Upper lobe of right lung (tissue), 1 donor: ENCODE data around the gene FRZB. TPM values are rescaled to one million over a fixed set of nuclear protein-coding genes. Genes with fewer than 3 reads are reported as not detected.
A peak's percentile ranks its signal among the peaks of the same experiment; 100 is the strongest.

Source experiments
- ATAC-seq: fragments of 200-7000 bp; cut with Tn5 transposase; one replicate; pipeline ENCODE4 v1.9.1; 2020; ENCODE audit warnings: mild to moderate bottlenecking, moderate library complexity
- DNase-seq: peaks from one replicate; pipeline ENCODE4 v3.0.0-alpha.2; 2020
- H3K27ac ChIP-seq: fragments of 200-600 bp; one replicate; pipeline ENCODE4 v1.8.0; 2022
- H3K27me3 ChIP-seq: fragments of 200-600 bp; one replicate; pipeline ENCODE4 v1.8.0; 2022; ENCODE audit warnings: mild to moderate bottlenecking
- H3K36me3 ChIP-seq: fragments of 200-600 bp; one replicate; pipeline ENCODE4 v1.8.0; 2022
- H3K4me1 ChIP-seq: fragments of 200-600 bp; one replicate; pipeline ENCODE4 v1.8.0; 2022
- H3K4me3 ChIP-seq: fragments of 200-600 bp; one replicate; pipeline ENCODE4 v1.8.0; 2022; ENCODE audit warnings: mild to moderate bottlenecking
- H3K9me3 ChIP-seq: fragments of 200-600 bp; one replicate; pipeline ENCODE4 v1.8.0; 2022
- CTCF ChIP-seq: fragments of 200-600 bp; IDR thresholded peaks from one replicate; pipeline ENCODE4 v1.8.0; 2022; ENCODE audit warnings: antibody characterized with exemption
- intact Hi-C: fragments of 100-400 bp; cut with DNase I; formaldehyde crosslinking; loops from one replicate; pipeline ENCODE4 v1.11.0; 2022
- long read RNA-seq: library from polyadenylated mRNA; unstranded; transcript quantifications from one replicate; pipeline ENCODE4 v2.0.0, GENCODE V29; 2021
- total RNA-seq: library from RNA; stranded (reverse); fragmentation: NEBNext Ultra II Directional; extraction: Animal tissue kit (Norgen Biotek cat#: 25700); gene quantifications from one replicate; pipeline ENCODE4 v1.2.1, GENCODE V29; 2021
- donor health status: DM: no; HTN: yes; CAD: no; lungs with severe emphysema.

FRZB gene
- total RNA-seq, result 14.0 TPM
- long read RNA-seq, transcript FRZB-201 (6 exons, 3,162 nt), result major isoform, 68 of 70 reads
- long read RNA-seq, partial matches to known transcripts, result 0 of 70 reads
- long read RNA-seq, other reads (novel, unspliced or antisense), result 2 of 70 reads

- intact Hi-C loops, result no loop called here
- H3K36me3 ChIP-seq, result no peaks in the 10 kb centered on the region
- H3K4me3 ChIP-seq, result peak within 1 kb of the TSS; percentile 50
- peak within 1 kb of the TSS; percentile 58 for H3K27ac ChIP-seq
- ATAC-seq, result peak; percentile 74
- no peak for TF ChIP-seq CTCF
- no peaks in the 10 kb centered on the region for H3K4me1 ChIP-seq
- peaks cover 3% of the 10 kb centered on the region for H3K27me3 ChIP-seq
- peak; percentile 70 for DNase-seq
- H3K9me3 ChIP-seq, result no peaks in the 10 kb centered on the region
Observed at GRCh38 chr2:182866461-182867406, at the start of gene FRZB. FRZB (minus strand) TSS chr2:182866637; CDS start chr2:182866552, 85 bp downstream.

- DNase-seq (no peak), ATAC-seq (no peak)
- H3K36me3 ChIP-seq, result peaks cover 23% of the 10 kb centered on the region
- no peak for TF ChIP-seq CTCF
- H3K9me3 ChIP-seq, result no peaks in the 10 kb centered on the region
- H3K4me3 ChIP-seq, result no peak overlapping the region
- H3K4me1 ChIP-seq, result no peaks in the 10 kb centered on the region
- intact Hi-C loops, result no loop called here
- H3K27me3 ChIP-seq, result no peaks in the 10 kb centered on the region
- H3K27ac ChIP-seq, result no peak overlapping the region
Observed at GRCh38 chr2:182915369-182916326, 49.2 kb upstream of the FRZB start.

- ATAC-seq (no peak), DNase-seq (no peak)
- Histone ChIP-seq H3K4me1 (no peaks in the 10 kb centered on the region), H3K27ac (no peak overlapping the region), H3K27me3 (no peaks in the 10 kb centered on the region), H3K36me3 (peaks cover 19% of the 10 kb centered on the region), H3K9me3 (no peaks in the 10 kb centered on the region), H3K4me3 (no peak overlapping the region)
- intact Hi-C loops, result no loop called here
- TF ChIP-seq CTCF, result no peak
Observed at GRCh38 chr2:182914852-182915251, 48.4 kb upstream of the FRZB start.

- H3K27me3 ChIP-seq, result no peaks in the 10 kb centered on the region
- no peaks in the 10 kb centered on the region for H3K4me1 ChIP-seq
- peaks cover 12% of the 10 kb centered on the region for H3K36me3 ChIP-seq
- intact Hi-C loops, result no loop called here
- ATAC-seq, result no peak
- no peaks in the 10 kb centered on the region for H3K9me3 ChIP-seq
- H3K27ac ChIP-seq, result no peak overlapping the region
- no peak for TF ChIP-seq CTCF
- no peak for DNase-seq
- no peak overlapping the region for H3K4me3 ChIP-seq
Observed at GRCh38 chr2:182913064-182913463, 46.6 kb upstream of the FRZB start.

- H3K27ac ChIP-seq, result no peak overlapping the region
- DNase-seq (no peak), ATAC-seq (no peak)
- intact Hi-C loops, result no loop called here
- no peaks in the 10 kb centered on the region for H3K27me3 ChIP-seq
- no peaks in the 10 kb centered on the region for H3K4me1 ChIP-seq
- TF ChIP-seq CTCF, result no peak
- H3K4me3 ChIP-seq, result no peak overlapping the region
- no peaks in the 10 kb centered on the region for H3K9me3 ChIP-seq
- H3K36me3 ChIP-seq, result peaks cover 12% of the 10 kb centered on the region
Observed at GRCh38 chr2:182912518-182912915, 46.1 kb upstream of the FRZB start.
